HG03103 (cell line): ENCODE data around the gene C10orf95.
A peak's percentile ranks its signal among the peaks of the same experiment; 100 is the strongest.

Source experiments
- ATAC-seq: cut with Tn5 transposase; IDR thresholded peaks from one replicate; pipeline ENCODE4 v1.9.1; 2021; ENCODE audit warnings: low read depth; ENCODE audit not compliant: unreplicated experiment

Gene C10orf95

DNA sequence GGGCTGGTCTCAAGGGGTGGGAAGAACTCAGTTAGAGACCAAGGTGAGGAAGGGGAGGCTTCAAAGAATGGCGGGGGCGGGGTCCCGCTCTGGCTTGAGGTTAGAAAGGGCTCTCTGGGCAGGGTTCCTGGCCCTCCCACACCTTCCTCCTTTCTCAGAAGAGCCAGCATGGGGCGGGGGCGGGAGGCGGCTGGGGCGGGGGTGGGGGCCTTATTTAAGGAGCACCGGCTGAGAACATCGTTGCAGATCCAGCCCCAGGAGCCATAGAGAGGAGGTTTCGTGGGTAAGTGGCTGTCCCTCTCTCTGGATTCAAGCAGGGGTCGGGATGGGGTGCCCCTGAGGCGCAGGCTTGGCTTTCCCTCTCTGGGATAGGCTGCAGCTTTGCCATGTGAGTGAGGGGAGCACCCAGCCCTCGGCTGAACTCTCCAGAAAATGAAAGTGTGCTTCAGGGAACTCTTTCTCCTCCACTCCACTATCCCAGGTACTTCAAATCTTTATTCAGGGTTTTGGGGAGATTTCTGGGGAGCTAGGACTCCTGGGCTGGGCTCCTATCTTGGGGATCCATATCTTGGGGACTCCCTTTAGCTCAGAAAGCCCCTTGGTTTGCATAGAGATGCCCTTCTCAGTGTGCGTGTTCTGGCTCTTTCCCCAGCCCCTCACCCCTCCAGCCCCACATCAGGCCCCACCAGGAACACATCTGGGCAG is 15.7 kb downstream of the C10orf95 start:
- ATAC-seq = no peak

DNA sequence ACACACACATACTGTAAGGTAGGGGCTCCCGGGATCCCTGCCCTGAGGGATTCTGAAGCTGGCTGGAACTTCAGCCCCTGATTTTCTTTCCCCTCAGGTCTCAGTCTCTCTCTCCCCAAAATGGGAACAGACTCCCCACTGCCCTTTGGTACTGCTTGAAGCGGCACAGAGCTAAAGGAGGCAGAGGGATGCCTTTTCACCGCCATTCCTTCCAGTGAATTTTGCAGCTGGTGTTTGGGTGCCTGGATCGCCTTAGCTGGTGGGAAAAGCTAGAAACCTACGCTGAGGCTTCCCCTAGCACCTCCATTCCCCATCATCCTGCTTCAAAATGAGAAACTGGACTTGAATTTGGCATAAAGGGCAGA is 16.2 kb downstream of the C10orf95 start:
- ATAC-seq = no peak

GRCh38 chr10:102434394-102435132 is 16.8 kb downstream of the C10orf95 start:
- no peak for ATAC-seq

GRCh38 chr10:102433619-102434046 is 17.7 kb downstream of the C10orf95 start:
- ATAC-seq = no peak

- peak; percentile 82 for ATAC-seq
Measured at GRCh38 chr10:102432162-102432950, 19.0 kb downstream of the C10orf95 start, which contains the start of gene CUEDC2. TSS of gene CUEDC2 (minus strand) at chr10:102432574. CDS start at chr10:102425188, 7,386 bp downstream.

DNA sequence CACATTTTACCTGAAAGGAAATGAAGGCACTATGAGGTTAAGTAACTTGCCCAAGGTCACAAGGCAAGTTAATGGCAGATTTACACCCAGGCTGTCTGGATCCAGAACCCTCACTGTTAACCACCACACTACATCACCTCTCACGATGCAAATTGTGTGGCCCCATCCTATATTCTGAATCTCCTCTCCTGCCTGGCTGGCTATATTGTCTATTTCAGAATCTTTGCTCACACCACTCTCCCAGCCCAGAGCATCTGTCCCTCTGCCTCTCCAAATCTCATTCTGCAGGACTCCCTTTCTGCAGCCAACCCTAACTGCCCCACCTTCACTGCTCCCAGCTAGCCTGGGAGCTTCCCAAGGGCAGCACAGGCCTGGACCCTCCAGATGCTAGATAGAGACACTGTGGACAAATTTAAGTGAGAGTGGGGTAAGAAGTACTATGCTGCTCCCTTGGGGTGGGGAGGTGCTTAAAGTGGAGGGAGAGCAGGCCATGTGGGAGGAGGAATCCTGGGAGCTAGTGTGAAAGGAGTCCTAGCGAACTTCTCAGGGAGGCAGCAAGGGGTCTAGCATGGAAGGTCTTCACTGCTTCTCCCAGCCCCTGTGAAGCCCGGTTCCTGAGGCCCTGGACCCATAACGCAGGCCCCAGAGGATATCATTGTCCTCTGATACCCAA is 19.8 kb downstream of the C10orf95 start:
- ATAC-seq = no peak

- ATAC-seq = no peak
Measured at GRCh38 chr10:102429468-102429867, 21.9 kb downstream of the C10orf95 start.

GRCh38 chr10:102426803-102427287 is 24.5 kb downstream of the C10orf95 start:
- ATAC-seq = no peak

DNA sequence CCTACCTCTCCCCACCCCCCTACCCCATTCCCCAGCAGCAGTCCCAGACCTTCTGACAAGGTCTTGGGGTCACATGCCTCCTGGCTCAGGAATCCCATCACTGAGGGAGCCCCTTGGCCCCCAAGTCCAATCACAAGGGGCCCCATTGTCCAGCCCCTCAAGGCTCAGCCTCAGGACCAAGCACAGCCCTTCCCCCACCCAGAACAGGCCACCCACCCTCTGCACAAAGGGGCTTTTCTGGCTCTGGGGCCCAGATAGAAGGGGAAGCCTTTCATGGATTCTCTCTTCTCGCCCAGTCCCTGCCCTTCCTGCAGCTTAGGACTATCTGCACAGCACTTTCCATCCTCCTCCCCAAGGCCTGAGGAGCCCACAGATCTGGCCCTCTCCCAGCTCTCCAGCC is 25.9 kb downstream of the C10orf95 start:
- no peak for ATAC-seq

- ATAC-seq = no peak
Measured at GRCh38 chr10:102424916-102425315, 26.4 kb downstream of the C10orf95 start.

GRCh38 chr10:102424145-102424544 is 27.2 kb downstream of the C10orf95 start:
- ATAC-seq = no peak

DNA sequence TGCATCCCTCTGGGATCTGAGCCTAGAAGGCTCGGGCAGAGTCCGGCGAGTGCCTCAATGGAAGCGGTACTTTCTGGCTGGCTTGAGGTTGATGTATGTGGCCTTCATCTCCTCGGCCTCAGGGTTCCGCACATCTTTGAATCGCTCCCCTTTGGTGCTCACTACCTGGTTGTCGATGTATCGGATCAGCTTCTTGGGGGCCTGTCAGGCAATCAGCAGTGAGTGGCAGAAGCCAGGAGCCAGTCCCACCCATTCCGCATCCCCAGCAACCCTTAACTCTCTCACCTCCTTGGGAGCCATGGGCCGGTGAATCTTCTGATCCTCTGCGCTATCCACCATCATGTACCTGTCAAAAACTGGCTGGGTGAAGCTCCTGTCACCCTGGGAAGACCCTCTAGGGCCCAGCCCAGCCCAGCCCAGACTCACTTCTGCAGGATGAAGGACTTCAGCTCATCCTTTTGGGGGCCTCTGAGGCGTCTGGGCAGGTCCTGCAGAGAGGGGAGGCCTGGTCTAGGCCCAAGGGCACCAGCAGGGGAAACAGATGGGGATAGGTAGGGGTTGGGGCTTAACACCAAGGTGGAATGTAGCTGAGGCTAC is 27.9 kb downstream of the C10orf95 start:
- no peak for ATAC-seq

- no peak for ATAC-seq
Measured at GRCh38 chr10:102422545-102423129, 28.7 kb downstream of the C10orf95 start.

- ATAC-seq = no peak
Measured at GRCh38 chr10:102421757-102422512, 29.4 kb downstream of the C10orf95 start.

DNA sequence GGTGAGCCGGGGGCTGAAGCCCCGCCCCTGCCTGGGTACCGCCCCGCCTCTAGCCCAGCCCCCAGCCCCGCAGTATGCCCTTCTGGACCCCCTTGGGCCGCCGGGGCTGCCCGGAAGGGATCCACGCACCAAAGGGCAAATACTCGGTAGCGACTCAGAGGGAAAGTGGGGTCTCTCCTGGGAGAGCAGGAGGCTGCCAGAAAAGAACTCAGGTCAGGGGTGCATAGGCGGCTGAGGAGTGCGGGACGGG is 29.9 kb downstream of the C10orf95 start:
- no peak for ATAC-seq

- ATAC-seq = peak; percentile 53
Measured at GRCh38 chr10:102420714-102421506, 30.4 kb downstream of the C10orf95 start, which contains the start of gene FBXL15. TSS of gene FBXL15 (plus strand) at chr10:102420836. CDS start at chr10:102421130, 294 bp downstream.

DNA sequence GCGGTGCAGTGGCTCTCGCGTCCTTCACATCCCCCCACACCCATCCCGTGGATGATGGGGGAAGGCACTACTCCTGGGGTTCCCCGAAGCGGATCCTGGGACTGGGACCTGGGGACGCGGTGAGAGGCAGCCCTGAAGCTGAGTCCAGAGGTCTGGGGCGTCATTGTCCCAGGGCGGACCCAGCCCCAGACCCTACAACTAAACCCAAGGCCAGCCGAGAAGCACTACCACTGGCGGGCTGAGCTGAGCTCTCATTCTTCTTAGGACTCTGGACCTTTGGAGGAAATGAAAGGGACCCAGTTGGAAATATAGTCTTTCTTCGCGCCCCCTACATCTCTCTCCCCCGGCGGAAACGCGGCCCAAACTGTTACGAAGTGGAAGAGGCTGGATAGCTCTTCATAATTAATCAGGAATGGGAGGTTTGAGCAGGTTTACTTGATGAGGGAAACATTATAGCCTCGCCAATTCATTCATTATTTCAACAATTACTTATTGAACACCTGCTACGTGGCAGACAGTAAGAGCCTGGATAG is 31.1 kb downstream of the C10orf95 start:
- no peak for ATAC-seq
